ENCODE data around the gene PLPP3.

DNA sequence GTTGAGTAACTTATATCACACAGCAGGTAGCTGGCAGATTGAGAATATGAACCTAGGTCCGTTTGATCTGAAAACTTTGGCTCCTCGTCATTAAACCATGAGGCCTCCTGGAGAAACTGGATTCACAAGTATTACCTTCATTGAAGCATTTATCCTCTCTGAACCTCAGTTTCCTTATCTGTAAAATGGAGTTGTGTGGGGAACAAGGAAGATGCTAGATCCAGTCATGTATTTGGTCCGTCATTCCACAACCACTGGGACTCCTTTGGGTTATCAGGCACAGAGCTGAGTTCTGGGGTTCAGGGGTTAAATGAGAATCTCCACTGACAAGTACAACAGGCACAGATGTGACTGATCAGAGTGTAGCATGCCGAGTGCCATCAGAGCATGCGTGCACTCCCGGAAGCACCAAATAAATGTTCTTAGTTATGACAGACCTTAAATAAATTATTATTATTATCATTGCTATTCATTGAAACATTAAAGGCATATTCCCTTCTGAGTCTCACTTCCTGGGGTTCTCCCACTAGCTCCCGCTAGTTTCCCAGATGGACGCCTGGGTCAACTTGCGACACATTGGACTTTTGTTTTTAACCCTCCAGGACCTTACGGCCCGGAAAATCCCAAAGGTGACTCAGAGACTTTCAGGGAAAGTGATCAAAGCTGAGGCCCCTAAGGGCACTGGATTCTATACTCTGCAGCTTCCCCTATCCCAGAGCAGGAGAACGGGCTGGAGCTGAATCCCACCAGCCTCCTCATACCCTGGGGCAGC lies 130.6 kb downstream of the PLPP3 start:
- TF ChIP-seq, protein P1, sequence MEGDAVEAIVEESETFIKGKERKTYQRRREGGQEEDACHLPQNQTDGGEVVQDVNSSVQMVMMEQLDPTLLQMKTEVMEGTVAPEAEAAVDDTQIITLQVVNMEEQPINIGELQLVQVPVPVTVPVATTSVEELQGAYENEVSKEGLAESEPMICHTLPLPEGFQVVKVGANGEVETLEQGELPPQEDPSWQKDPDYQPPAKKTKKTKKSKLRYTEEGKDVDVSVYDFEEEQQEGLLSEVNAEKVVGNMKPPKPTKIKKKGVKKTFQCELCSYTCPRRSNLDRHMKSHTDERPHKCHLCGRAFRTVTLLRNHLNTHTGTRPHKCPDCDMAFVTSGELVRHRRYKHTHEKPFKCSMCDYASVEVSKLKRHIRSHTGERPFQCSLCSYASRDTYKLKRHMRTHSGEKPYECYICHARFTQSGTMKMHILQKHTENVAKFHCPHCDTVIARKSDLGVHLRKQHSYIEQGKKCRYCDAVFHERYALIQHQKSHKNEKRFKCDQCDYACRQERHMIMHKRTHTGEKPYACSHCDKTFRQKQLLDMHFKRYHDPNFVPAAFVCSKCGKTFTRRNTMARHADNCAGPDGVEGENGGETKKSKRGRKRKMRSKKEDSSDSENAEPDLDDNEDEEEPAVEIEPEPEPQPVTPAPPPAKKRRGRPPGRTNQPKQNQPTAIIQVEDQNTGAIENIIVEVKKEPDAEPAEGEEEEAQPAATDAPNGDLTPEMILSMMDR (IDR thresholded peaks at IDR 0.05), result no peak
- no peak for TF ChIP-seq POLR2A (IDR thresholded peaks at IDR 0.05)
- no peak for TF ChIP-seq POLR2AphosphoS5 (IDR thresholded peaks at IDR 0.05; ENCODE audit: insufficient read depth in 1 of 2, low read depth in 1 of 2)
